Skeletal muscle tissue (tissue), 4 donors: ENCODE data around the gene CCDC32. TPM values are rescaled to one million over a fixed set of nuclear protein-coding genes. Genes with fewer than 3 reads are reported as not detected.

Source experiments
- H3K27ac ChIP-seq: one replicate; pipeline ENCODE4 v1.7.0; 2013; ENCODE audit warnings: mild to moderate bottlenecking, low read depth, low read length, inconsistent platforms
- H3K27me3 ChIP-seq, 3 donors: one replicate each; pipeline ENCODE4 v1.7.0; 2013; ENCODE audit warnings: low read length in 3 of 3; ENCODE audit not compliant: control insufficient read depth in 3 of 3, insufficient read depth in 3 of 3
- H3K36me3 ChIP-seq, 3 donors: one replicate each; pipeline ENCODE4 v1.7.0; 2013; ENCODE audit warnings: low read length in 3 of 3; ENCODE audit not compliant: control insufficient read depth in 3 of 3, insufficient read depth in 3 of 3
- H3K4me1 ChIP-seq, 3 donors: one replicate each; pipeline ENCODE4 v1.7.0; 2013; ENCODE audit warnings: low read length in 3 of 3, mild to moderate bottlenecking in 3 of 3; ENCODE audit not compliant: control insufficient read depth in 3 of 3, insufficient read depth in 3 of 3
- H3K4me3 ChIP-seq, 3 donors: one replicate each; pipeline ENCODE4 v1.7.0; 2013; ENCODE audit warnings: low read length in 3 of 3
- H3K9ac ChIP-seq, 3 donors: one replicate each; pipeline ENCODE4 v1.7.0; 2013; ENCODE audit warnings: low read length in 3 of 3, mild to moderate bottlenecking in 3 of 3, moderate library complexity in 2 of 3, low read depth in 1 of 3
- H3K9me3 ChIP-seq, 3 donors: one replicate each; pipeline ENCODE4 v1.7.0; 2013; ENCODE audit warnings: low read length in 3 of 3; ENCODE audit not compliant: control insufficient read depth in 3 of 3
- total RNA-seq: library from RNA; depleted of rRNA; stranded (reverse); fragments of >200 nt; gene quantifications from one replicate; pipeline ENCODE4 v1.2.3, GENCODE V29; 2014
- donor health status: Osteomylitis.

The CCDC32 gene
- total RNA-seq, 1 donor from 2014 or later, result 11.0 TPM

- Histone ChIP-seq H3K27me3 (no peaks in the 10 kb centered on the region), H3K4me3 (peak within 1 kb of the TSS; percentile 91 to 99 (median 94)), H3K9me3 (no peaks in the 10 kb centered on the region), H3K9ac (peak within 1 kb of the TSS; percentile 84 to 92 (median 90)), H3K4me1 (peaks cover 18 to 26% (median 22%) of the 10 kb centered on the region in 3 donors), H3K27ac (peak within 1 kb of the TSS; percentile 76), H3K36me3 (peaks cover 16 to 22% (median 17%) of the 10 kb centered on the region in 3 donors)
Observed at GRCh38 chr15:40569129-40569953, 4.5 kb upstream of the CCDC32 start, which contains the start of gene RPUSD2. Gene RPUSD2, plus strand, starts transcription at chr15:40569299. Its CDS starts 39 bp downstream, at chr15:40569338.

DNA sequence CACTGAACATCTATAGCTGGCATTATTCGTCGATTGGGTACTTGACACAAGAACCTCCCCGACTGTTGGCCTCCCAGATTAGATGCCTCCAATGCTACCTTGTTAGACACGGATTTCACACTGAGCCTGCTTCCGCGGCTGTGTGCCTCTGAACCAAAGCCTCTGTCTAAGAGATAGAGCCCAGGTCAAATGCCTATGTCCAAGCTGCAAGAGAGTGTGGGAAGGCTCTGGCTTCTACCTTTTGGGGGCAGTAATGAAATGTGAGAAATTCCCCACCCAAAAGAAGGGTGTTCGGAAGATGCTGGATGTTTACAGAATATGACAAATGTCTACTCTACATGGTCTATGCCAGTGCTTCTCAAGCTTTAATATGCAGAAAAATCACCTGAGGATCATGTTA is 2.3 kb upstream of the CCDC32 start:
- no peak overlapping the region for H3K9ac ChIP-seq
- H3K9me3 ChIP-seq, result no peaks in the 10 kb centered on the region
- H3K4me1 ChIP-seq, result peaks cover 21 to 44% (median 35%) of the 10 kb centered on the region in 3 donors
- no peak overlapping the region for H3K27ac ChIP-seq
- no peak overlapping the region for H3K4me3 ChIP-seq
- no peaks in the 10 kb centered on the region for H3K27me3 ChIP-seq
- H3K36me3 ChIP-seq, result peaks cover 3 to 12% (median 6%) of the 10 kb centered on the region in 3 donors

DNA sequence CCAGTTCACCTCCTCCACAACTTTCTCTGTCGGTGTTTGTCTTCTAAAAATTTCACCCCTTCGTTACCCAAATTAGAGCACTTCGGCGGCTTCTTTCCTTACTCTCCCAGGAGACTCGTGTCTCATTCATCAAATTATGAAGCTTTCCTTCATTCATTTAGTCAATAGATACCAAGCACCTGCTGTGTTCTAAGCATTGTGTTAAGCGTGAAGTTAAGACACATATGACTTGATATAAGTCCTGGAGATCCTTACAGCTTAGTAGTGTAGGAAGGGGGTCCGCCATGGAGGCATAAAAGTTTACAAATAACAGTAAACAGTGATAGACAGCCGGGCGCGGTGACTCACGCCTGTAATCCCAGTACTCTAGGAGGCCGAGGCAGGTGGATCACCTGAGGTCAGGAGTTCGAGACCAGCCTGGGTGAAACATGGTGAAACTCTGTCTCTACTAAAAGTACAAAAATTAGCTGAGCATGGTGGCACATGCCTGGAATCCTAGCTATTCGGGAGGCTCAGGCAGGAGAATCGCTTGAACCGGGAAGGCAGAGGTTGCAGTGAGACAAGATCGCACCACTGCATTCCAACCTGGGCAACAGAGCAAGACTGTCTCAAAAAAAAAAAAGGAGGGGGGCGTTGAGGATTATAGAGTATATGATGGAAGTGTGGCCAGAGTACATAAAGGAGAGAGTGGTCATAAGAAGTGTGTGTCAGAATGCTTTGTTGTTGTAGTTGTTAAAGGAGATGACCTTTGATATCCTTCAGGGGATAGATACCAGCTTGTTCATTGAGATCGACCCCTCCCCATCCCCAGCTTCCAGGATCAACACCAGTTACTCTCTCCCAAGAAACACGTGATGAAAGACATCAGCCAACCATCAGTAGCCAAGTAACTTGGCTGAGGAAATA is 744 bp upstream of the CCDC32 start:
- Histone ChIP-seq H3K27me3 (no peaks in the 10 kb centered on the region), H3K9ac (peak overlapping the region; percentile 60 to 94 (median 66)), H3K36me3 (peaks cover 0 to 4% (median 3%) of the 10 kb centered on the region in 3 donors), H3K9me3 (no peaks in the 10 kb centered on the region), H3K27ac (peak overlapping the region; percentile 98), H3K4me3 (peak overlapping the region; percentile 89 to 98 (median 92)), H3K4me1 (peaks cover 21 to 45% (median 35%) of the 10 kb centered on the region in 3 donors)

DNA sequence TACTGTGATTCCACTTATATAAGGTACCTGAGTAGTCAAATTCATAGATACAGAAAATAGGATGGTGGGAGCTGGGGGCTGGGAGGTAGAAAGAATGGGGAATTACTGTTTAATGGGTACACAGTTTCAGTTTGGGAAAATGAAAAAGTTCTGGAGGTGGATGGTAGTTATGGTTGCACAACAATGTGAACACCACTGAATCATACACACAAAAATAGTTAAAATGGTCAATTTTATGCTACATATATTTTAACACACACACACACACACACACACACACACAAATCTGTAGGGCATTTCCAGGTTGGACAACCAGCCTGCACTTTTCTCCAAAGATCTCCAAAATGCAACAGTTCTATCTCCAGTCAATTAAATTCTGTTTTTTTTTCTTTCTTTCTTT is 1.4 kb downstream of the CCDC32 start:
- peaks cover 0 to 4% (median 3%) of the 10 kb centered on the region in 3 donors for H3K36me3 ChIP-seq
- no peaks in the 10 kb centered on the region for H3K27me3 ChIP-seq
- no peaks in the 10 kb centered on the region for H3K9me3 ChIP-seq
- no peak overlapping the region for H3K27ac ChIP-seq
- H3K4me1 ChIP-seq, result peaks cover 8 to 33% (median 23%) of the 10 kb centered on the region in 3 donors
- peak overlapping the region in 1 of 3 donors; percentile 92 for H3K4me3 ChIP-seq
- no peak overlapping the region for H3K9ac ChIP-seq

DNA sequence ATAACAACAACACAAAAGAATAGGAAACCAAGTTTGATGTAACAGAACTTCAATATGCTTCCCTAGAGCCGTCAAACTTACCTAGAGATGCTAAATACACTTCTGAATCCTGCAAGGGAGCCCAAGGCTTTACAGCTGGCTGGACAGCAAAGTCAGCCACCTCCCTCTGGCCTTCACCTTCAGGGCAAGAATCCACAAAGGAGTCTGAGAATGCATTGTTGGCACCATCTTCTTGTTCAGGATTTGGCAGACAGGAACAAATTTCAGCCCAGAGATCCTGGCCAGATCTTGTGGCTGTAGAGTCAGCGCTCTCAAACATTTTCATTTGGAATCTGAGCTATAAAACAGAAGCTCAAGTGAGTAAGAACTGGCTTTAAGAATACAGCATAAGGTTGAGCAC is 2.2 kb downstream of the CCDC32 start:
- Histone ChIP-seq H3K9ac (no peak overlapping the region), H3K27ac (no peak overlapping the region), H3K9me3 (no peaks in the 10 kb centered on the region), H3K27me3 (no peaks in the 10 kb centered on the region), H3K36me3 (peaks cover 0 to 4% (median 3%) of the 10 kb centered on the region in 3 donors), H3K4me1 (peaks cover 5 to 30% (median 21%) of the 10 kb centered on the region in 3 donors), H3K4me3 (peak overlapping the region in 1 of 3 donors; percentile 14)

DNA sequence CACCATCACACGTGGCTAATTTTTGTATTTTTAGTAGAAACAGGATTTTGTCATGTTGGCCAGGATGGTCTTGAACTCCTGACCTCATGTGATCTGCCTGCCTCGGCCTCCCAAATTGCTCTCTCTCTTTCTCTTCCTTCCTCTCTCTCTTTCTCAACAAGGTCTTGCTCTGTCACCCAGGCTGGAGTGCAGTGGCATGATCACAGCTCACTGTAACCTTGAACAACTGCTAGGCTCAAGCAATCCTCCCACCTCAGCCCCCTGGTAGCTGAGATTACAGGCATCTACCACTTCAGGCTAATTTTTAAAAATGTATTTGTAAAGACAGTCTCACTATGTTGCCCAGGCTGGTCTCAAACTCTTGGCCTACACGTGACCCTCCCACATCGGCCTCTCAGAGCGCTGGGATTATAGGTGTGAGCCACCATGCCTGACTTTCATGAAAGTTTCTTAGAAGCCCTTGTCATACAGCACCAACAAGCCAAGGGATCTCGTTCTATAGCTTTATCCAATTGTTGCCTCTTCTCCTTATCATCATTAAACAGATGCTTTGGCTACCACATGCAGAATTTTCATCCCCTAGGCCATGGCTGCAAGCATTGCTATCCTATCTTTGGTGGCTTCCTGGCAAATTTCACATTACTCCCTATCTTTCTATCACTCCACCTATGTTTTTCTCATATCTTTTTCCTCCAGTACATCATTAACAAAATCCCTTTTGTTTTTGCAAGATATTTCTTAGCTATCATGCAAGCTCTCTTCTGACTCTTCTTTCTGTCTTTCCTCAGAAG is 5.7 kb downstream of the CCDC32 start:
- Histone ChIP-seq H3K9ac (no peak overlapping the region), H3K27ac (no peak overlapping the region), H3K4me1 (peaks cover 18 to 29% (median 23%) of the 10 kb centered on the region in 3 donors), H3K9me3 (no peaks in the 10 kb centered on the region), H3K27me3 (no peaks in the 10 kb centered on the region), H3K4me3 (no peak overlapping the region), H3K36me3 (peaks cover 5 to 14% (median 12%) of the 10 kb centered on the region in 3 donors)

DNA sequence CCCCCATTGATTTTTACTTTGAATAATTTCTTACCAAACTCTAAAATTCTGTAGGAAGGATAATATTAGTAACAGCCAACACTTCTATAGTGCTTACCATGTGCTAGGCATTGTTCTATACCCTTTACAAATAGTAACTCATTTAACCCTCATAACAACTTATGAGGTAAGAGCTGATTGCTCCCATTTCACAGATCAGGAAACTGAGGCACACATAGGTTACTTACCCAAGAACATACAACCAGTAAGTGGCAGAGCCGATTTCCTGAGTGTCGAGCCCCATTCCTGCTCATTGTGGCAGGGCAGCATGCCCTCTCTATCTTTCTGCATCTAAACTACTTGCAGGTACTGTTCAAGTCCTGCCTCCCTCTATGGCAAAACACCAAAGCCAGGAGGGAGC is 9.0 kb downstream of the CCDC32 start:
- H3K4me1 ChIP-seq, result peaks cover 24 to 34% (median 27%) of the 10 kb centered on the region in 3 donors
- peaks cover 5 to 23% (median 8%) of the 10 kb centered on the region in 3 donors for H3K36me3 ChIP-seq
- H3K9ac ChIP-seq, result no peak overlapping the region
- H3K27me3 ChIP-seq, result no peaks in the 10 kb centered on the region
- H3K27ac ChIP-seq, result no peak overlapping the region
- H3K9me3 ChIP-seq, result no peaks in the 10 kb centered on the region
- no peak overlapping the region for H3K4me3 ChIP-seq

DNA sequence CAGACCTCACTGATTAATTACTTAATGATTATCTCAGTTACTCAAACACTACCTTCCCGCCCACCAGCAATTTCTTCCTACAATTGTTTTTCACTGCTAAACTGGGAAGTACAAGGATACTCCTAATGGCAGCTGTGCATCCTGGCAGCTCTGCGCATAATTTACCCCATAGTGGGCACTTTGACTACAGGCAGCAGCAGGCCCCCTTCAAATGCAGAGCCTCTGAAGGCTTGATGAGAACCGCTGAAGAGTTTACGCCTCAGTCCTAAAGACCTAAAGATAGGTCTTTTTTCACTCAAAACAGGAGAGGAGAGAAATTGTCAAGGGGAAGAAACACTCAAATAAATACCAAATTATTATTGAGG is 10.7 kb downstream of the CCDC32 start:
- H3K9me3 ChIP-seq, result no peaks in the 10 kb centered on the region
- H3K36me3 ChIP-seq, result peaks cover 5 to 23% (median 8%) of the 10 kb centered on the region in 3 donors
- no peaks in the 10 kb centered on the region for H3K27me3 ChIP-seq
- peak overlapping the region; percentile 88 for H3K27ac ChIP-seq
- H3K4me1 ChIP-seq, result peaks cover 37 to 51% (median 37%) of the 10 kb centered on the region in 3 donors
- peak overlapping the region; percentile 33 to 52 (median 43) for H3K4me3 ChIP-seq
- peak overlapping the region in 2 of 3 donors; percentile 41 to 72 for H3K9ac ChIP-seq

DNA sequence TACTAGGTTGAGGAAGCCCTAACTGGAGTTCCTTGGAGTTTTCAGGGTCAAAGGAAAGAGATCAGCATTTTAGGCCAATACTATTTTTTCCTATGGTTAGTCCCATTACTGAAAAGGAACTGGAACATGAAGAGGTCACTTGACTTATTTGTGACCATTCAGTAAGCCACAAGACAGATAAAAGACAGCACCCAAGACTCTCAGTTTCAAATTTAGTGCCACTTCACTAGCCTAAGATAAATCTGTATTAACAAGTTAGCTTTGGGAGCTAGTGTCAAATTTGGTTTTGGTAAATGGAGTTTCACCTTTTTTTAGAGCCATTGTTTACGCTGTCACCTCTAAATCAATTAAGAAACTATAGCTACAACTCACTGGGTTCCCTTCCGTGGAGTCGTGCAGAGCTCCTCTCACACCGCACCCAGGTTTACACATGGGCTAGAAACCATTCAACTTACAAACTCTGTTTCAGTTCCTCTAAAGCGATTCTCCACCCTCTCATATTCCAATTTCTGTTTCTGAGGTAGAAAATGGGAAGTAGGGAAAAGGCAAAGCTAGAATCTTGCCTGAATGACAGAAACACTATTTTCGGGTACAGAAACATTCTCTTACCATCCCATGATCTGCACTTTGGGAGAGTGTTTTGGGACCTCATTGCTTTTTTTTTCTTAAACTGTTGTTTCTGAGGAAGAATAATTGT is 14.4 kb downstream of the CCDC32 start:
- Histone ChIP-seq H3K27ac (peak overlapping the region; percentile 93), H3K9me3 (no peaks in the 10 kb centered on the region), H3K9ac (peak overlapping the region in 2 of 3 donors; percentile 36 to 58), H3K4me1 (peaks cover 46 to 76% (median 54%) of the 10 kb centered on the region in 3 donors), H3K4me3 (peak overlapping the region in 2 of 3 donors; percentile 36 to 45), H3K27me3 (no peaks in the 10 kb centered on the region), H3K36me3 (peaks cover 0 to 13% (median 3%) of the 10 kb centered on the region in 3 donors)
